NOMO-1 (cell line): ENCODE data around the gene RNF180.
"Not testable (repeated sequence)": the region's sequence is repeated elsewhere in the genome, so short reads cannot be mapped to it uniquely, and the experiment has no call there.

Experiments used
- DNase-seq, 2 experiments: peaks; one replicate each; lab custom pipeline; 2025; ENCODE audit not compliant: unreplicated experiment in 2 of 2; lab: John Stamatoyannopoulos, UW

RNF180 gene

GRCh38 chr5:64180661-64181343 is 15.2 kb downstream of the RNF180 start:
- no peak for DNase-seq

DNA sequence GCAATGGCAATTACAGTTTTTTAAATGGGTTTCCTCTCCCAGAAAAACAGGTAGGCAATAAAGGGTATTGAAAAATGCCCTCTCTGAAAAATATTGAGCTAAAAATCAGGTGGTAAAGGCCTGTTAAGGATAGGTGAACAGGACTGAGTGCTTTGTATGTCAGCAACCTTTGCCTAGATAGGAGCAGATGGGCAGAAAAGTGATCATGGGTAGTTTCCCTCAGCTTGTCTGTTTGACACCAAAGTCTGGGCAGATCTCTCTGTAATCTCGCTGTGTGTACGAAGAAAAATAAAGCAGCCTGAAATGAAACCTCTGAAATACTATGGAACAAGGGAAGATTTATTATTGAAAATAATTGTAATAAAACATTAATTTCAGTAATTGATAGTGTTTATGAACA is 15.8 kb downstream of the RNF180 start:
- DNase-seq: no peak

DNA sequence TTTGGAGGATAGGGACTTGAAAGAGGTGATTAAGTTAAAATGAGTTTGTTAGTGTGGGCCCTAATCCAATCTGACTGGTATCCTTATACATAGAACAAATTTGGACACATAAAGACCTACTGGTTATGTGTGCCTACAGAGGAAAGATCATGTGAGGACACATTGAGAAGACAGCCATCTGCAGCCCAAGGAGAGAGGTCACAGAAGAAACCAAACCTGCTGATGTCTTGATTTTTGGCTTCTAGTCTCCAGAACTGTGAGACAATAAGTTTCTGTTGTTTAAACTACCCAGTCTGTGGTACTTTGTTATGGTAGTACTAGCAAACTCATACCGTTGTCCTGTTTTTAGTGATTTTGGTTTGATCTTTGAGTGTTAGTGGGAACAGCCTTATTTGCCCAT is 18.3 kb downstream of the RNF180 start:
- no peak for DNase-seq

- DNase-seq: no peak
Observed at GRCh38 chr5:64184832-64185231, 19.2 kb downstream of the RNF180 start.

GRCh38 chr5:64188776-64189175 is 23.1 kb downstream of the RNF180 start:
- DNase-seq: no peak

- DNase-seq: no peak
Observed at GRCh38 chr5:64190562-64191306, 25.1 kb downstream of the RNF180 start.

DNA sequence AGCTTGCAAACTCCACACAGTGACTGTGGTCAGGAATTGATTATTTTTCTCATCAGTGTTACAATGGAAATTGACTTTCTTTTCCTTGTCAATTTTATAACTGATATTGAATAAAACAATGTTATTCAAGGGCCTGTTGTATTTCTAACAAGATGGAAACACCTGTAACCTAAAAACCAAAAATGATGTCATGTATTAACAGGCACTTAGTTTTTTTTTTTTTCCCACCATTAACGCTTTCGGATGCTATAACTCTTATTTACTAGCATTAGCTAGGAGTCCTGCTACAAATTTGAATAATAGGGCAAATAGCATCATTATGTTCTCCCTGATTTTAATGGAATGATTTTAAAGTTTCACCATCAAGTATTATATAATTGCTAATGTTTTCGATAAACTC is 30.3 kb downstream of the RNF180 start:
- DNase-seq: no peak

- DNase-seq: no peak
Observed at GRCh38 chr5:64199425-64199824, 33.8 kb downstream of the RNF180 start.

GRCh38 chr5:64201996-64202395 is 36.4 kb downstream of the RNF180 start:
- DNase-seq: no peak

GRCh38 chr5:64206653-64207052 is 41.0 kb downstream of the RNF180 start:
- DNase-seq: no peak

DNA sequence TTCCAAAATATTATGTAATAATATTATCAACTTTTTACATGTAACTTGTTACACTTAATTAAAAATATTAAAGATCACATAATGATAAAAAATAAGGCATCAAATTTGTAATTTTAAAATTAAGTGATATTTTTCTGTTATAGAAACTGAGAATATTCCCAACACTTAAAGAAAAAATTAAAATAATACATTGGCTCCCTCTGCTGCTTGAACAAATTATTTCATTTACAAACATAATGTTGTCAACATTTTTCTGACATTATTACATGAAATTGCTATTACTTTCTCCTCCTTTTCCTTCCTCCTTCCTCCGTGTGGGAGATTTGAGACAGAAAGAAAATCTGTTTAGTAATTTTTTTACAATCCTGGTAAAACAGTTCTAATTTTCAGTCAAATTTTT is 42.3 kb downstream of the RNF180 start:
- peak in 1 of 2 experiments; percentile 18 for DNase-seq

DNA sequence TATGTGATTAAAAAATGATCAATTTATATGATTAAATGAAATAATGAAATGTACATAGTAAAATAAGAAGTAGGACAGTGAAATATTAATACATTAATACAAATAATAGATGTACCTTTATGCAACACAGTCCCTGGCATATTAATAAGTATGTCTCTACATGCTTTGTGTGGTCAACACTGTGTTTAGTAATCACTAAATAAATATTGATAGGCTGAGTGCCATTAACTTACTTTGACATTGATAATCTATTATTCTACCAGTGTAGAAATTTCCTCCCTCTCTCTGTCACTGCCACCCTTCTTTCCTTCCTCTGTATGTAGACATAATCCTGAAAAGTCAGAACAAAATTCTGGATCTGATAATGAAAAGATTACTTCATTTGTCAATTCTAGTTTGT is 43.7 kb downstream of the RNF180 start:
- no peak for DNase-seq

DNA sequence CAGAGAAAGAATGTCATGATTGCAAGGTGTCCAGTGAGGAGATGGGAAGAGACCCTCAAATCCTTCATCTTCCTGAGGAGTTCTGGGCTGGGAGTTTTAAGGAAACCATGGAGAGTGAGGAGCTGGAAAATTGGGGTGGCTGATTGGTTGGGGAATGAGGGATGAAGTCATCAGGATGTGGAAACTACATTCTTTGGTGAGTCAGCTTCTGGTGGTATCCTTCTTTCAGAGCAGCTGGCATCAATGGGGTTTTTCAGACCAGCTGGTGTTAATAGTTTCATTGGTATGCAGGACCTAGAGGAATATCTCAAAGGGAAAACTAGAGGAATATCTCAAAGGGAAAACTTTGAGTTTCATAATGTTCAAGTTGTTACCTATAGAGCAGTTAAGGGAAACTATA is 45.2 kb downstream of the RNF180 start:
- DNase-seq: no peak

DNA sequence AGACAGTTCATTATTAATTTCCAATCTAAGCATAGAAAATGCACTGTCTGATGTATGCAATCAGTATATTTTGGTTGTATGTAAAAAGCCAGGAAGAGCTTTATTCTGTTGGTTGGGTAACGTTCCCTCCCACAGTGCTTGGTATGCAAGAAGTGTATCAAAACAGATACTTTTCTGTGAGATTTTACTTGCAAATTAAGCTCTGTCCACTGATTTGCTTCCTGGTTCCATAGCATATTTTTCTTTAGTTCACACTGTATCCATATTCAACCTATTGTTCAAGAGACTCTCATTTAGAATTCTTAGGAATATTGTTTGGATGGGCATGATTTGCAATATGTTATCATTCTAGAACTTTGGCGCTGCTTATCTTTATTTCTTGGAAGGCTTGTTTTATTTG is 47.4 kb downstream of the RNF180 start:
- no peak for DNase-seq

DNA sequence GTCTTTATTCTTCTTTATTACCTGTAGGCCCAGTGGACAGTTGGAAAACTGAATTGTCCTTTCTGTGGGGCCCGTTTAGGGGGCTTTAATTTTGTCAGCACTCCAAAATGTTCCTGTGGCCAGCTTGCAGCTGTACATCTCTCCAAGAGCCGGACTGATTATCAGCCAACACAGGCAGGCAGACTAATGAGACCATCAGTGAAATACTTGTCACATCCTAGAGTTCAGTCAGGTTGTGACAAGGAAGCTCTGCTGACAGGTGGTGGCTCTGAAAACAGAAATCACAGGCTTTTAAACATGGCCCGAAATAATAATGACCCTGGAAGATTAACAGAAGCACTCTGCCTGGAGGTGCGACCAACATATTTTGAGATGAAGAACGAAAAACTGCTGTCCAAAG is 47.9 kb downstream of the RNF180 start:
- DNase-seq: no peak

DNA sequence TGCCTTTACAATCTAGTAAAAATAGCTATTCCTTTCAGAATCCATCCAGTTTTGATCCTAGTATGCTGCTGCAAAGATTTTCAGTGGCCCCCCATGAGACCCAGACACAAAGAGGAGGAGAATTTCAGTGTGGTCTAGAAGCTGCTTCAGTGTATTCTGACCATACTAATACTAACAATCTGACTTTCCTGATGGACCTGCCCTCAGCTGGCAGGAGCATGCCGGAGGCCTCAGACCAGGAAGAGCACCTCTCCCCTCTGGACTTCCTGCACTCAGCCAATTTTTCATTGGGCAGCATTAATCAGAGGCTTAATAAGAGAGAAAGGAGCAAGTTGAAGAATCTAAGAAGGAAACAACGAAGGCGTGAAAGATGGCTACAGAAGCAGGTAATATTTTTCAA is 48.5 kb downstream of the RNF180 start:
- no peak for DNase-seq

DNA sequence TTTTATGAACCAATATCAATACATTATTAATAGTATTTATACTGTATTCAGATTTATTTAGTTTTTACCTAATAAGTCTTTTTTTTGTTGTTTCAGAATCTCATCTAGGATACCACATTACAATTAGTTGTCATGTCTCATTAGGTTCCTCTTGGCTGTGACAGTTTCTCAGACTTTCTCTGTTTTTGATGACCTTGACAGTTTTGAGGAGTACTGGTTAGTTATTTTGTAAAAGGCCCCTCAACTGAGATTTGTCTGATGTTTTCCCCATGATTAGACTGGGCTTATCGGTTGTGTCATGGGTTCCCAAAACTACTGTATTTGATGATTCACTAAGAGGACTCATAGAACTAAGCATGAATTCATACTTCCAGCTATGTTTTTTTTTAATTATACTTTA is 56.3 kb downstream of the RNF180 start:
- DNase-seq: no peak

- DNase-seq: not testable (repeated sequence)
Observed at GRCh38 chr5:64225286-64225981, 59.8 kb downstream of the RNF180 start.

- not testable (repeated sequence) for DNase-seq
Observed at GRCh38 chr5:64227131-64227537, 61.5 kb downstream of the RNF180 start.

DNA sequence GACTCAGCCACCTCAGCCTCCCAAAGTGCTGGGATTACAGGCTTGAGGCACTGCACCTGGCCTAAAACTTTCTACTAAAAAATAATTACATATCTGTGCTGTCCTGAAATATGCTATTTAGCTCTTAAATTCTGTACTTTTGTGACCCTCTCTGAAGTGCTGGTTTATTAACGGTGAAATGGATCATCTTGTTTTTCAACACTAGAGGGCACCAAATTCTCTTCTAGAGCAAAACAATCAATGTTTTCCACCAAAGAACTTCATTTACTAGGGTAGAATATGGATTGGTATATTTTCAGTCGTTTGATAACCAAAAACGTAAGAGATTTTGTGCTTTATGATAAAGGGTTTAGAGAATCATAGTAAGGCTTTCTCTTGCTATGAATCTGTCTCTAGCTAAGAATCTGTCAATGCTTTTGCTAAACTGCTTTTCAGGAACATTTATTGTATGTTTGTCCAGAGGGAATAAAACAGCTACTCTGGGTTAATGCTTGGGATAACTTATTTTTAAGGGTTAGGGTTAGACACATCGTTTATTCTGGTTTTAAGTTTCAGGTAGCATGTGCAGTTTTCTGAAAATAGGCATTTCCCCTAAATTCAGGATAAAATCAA is 63.6 kb downstream of the RNF180 start:
- DNase-seq: peak in 1 of 2 experiments; percentile 17

- no peak for DNase-seq
Observed at GRCh38 chr5:64260756-64261155, 95.1 kb downstream of the RNF180 start.
